GM18873 (cell line): ENCODE measurements around the gene AHCYL2.

Source experiments
- ATAC-seq: cut with Tn5 transposase; IDR thresholded peaks from one replicate; pipeline ENCODE4 v1.9.1; 2021; ENCODE audit warnings: mild to moderate bottlenecking, moderate library complexity, moderate number of reproducible peaks; ENCODE audit not compliant: unreplicated experiment, low FRiP score

AHCYL2 gene

DNA sequence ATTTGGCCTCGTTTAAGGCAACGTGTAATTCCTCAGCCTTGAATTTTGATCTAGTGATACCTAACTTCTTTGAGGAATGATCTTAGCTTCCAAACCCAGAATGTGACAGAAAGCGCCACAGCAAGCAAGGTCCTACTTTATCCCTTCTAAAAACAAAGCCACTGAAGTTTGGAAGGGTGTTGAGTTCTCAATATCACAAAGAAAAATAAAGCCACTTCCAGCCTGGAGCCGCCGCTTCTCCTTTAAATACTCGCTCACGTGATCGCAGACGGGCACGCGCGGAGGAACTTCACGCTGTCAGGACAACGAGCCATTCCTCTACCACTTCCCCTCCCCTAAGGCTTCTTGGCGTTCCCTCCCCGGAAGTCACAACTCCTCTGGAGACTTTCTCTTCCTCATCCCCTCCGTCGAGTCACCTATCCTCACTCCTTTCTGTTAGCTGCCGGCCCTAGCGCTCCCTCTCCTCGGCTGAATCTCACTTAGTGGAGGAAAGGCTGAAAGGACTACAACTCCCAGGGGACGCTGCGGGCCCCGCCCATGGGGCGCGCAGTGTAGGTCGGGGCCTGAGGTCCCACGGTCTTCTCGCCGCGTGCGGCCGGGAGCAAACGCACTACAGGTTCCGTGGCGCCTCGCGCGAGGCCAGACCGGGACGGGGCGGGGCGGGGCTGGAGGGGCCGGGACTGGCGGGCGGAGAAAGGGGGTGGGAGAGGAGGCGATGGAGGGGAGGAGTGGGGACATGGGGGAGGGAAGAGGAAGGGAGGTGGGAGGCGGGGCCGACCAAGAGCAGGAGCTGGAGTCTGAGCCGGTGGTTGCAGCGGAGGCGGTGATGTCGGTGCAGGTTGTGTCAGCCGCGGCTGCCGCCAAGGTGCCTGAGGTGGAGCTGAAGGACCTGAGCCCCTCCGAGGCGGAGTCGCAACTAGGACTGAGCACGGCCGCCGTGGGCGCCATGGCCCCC, at the start of gene AHCYL2:
TSS of gene AHCYL2 (plus strand) at position 780 of the 955 bp plus-strand sequence.
- peak; percentile 74 for ATAC-seq

DNA sequence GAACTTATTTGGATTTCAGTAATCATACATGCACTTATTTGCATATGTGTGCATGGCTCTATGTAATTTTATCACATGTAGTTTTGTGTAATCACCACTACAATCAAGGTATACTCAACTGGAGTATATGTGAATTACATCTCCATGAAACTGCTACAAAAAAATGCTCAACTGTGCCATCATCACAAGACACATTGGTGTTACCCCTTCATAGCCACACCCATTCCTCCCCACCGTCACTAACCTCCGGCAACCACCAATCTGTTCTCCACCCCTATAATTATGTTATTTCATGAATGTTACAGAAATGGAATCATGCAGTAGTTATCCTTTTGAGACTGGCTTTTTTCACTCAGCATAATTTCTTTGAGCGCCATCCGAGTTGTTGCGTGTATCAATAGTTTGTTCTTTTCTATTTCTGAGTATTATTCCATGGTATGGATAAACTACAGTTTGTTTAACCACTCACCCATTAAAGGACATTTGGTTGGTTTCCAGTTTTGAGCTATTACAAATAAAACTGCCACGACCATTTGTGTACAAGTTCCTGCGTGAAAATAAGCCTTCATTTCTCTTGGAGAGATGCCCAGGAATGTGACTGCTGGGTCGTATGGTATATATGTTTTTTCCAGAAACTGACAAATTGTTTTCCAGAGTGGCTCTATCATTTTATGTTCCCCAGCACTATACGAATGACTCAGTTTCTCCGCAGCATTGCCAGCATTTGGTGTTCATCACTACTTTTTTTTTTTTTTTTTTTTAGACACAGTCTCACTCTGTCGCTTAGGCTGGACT, 47.7 kb upstream of the AHCYL2 start:
- ATAC-seq = no peak

DNA sequence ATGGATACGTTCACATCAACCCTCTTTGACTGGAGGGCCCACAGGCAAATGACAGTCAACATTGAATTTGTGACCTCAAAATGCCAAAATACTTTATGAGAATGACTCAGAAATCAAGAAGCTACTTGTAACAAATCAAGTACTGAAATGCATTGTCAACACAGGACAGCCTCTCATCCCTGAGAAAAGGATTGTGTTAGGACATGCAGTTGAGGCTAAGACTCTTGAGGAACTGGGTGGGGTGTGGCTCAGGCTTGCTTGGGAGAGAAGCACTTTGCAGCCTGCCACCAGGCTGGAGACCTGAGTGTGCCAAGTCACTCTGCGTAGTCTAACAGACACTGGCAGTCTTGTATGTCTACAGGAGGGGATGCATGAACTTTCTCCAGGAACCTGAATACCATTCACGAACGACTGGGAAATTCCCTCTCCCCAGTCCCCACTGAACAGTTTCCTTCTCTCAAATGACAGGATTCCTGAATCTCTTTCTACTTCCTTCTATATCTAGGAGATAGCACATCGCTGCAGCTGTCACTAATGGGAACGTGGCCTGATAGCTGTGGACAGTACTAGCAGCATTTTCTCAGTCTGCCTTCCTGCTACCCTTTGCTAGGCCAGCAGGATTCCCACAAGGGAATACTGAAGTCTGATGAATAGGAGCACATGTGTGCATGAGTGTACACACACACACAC, 39.7 kb upstream of the AHCYL2 start:
- ATAC-seq = no peak

DNA sequence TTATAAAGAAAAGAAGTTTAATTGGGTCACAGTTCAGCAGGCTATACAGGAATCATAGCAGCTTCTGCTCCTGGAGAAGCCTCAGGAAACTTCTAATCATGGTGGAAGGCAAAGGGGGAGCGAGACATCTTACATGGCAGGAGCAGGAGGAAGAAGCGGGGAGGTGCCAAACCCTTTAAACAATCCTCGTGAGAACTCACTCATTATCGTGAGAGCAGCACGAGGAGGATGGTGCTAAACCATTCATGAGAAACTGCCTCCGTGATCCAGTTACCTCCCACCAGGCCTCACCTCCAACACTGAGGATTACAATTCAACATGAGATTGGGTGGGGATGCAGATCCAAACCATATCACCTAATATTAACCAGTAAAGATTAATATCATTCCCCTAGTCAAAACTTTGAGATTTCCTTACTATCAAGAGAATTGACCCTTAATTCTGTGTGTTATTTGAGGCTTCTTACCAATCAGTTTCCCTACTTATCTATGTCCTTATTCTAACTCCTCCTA, 38.0 kb upstream of the AHCYL2 start:
- ATAC-seq = no peak

DNA sequence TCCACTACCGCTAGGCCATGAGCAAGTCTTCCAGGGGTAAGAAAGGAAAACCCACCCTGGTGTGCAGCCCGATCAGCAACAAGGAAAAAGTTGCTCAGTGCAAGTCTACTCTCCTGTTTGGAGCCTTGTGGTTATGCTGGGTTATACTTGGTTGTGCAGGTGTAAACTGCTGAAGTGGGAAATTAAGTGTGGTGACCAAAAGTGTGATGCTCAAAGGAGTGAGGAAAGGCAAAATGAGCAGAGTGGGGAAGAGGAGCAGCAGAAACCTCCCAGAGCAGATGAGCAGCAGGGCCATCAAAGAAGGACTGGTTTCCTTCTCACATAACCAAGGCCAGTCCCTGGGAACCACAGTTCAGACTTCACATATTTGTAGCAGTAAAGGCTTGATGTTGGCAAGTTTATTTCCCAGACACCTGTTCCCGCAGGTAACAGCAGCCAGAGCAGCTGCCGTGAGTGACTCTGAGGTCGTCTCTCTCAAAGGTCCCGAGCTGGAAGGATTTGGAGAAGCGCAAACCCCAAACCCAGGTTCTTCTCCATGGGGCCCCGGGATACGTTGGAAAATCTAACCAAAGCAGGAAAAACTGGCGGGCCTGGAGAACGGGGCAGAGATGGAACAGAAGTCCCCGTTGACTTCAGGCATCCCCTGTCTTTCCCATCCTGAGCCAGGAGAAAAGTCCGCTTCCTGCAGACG, 37.0 kb upstream of the AHCYL2 start:
- ATAC-seq = no peak

DNA sequence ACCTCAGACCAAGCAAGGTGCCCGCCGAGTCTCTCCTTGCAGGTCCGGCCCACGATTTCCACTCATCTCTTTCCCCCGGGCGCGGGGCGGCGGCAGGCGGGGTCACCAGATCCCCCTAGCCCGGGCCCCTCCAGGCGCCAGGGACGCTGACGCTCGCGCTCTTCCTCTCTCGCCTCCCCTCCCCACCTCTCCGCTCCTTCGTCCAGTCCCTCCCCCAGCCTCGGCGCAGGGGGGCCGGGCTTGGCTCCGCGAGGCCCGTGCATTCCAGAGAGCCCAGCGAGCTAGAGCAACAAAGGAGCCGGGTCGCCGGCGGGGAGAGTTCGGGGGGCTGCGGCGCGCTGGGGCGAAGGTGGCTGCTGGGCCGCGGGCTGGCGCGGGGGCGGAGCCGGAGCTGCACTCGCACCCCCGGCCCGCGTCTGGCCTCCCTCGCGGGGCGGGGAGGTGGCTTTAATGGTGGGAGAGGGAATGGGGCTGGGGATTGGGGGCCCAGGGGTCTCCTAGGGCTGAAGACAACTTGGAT, 36.4 kb upstream of the AHCYL2 start, which contains the start of gene SMO:
TSS of gene SMO (plus strand) at position 262 of the 520 bp plus-strand sequence. CDS start 519 bp downstream, outside the sequence.
- no peak for ATAC-seq

DNA sequence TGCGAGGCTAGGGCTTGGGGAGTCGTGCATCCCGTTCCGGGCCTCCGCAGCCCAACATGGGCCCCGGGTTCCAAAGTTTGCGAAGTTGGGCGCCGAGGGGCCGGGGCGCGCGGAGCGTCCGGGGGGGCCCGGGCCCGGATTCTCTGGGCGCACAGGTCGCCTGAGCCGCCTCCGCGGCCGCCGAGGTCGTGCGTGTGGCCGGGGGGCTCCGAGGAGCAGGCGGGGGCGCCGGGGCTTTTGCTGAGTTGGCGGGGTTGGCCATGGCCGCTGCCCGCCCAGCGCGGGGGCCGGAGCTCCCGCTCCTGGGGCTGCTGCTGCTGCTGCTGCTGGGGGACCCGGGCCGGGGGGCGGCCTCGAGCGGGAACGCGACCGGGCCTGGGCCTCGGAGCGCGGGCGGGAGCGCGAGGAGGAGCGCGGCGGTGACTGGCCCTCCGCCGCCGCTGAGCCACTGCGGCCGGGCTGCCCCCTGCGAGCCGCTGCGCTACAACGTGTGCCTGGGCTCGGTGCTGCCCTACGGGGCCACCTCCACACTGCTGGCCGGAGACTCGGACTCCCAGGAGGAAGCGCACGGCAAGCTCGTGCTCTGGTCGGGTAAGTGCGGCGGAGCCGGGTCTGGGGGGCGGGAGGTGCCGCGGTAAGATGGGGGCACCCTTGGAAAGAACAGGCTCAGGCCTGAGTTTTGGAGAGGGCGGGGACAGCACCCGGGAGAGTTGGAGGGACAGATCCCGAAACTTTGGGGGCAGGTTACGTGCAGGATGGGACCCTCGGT, 35.8 kb upstream of the AHCYL2 start:
- no peak for ATAC-seq

DNA sequence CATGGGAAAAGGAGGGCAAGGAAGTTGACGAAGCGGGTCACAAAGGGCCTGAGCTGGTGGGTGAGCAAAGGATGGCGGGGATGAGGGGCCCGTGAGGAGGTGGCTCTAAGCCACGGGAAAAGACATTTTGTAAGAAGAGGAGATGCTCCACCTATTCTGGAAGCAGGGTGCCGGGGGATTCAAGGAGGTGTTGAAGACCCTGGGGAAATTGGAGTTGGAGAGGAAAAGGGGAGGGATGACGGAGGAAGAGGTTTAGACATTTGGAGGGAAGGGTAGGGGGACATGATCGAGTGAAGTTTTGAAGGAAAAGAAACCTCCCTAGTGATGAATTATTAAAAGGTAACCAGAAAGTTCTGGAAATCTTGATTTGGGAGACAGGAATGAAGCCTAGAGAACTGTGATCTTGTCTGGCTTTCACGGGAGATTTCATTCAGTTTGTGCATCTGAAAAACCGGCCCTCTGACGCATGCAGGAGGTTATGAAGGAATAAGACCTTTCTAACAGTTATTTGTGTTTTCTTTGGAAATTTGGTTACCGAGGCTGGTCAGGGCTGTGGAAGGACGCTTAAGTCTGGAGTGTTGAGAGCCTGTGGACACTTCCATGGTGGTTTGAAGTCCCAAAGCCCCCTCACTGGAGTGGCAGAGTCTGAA, 35.0 kb upstream of the AHCYL2 start:
- no peak for ATAC-seq

DNA sequence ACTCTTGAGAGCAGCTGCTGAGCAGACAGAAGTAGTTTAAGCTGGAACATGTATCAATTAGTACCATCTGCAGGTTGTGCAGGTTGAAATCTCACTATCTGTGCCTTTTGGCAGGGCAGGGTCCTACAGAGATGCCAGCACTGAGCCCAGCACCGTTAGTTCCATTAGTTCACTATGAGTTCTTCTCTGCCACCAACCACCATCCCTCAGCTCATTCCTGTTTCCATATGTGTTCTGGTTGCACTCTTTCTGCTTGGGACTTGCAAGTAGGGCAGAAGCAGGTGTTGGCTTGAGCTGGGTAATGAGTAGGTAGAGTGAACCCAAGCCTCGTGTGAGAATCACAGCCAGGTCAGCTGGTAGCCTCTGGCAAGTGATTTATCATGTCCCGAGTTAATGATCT, 33.6 kb upstream of the AHCYL2 start:
- ATAC-seq = no peak

DNA sequence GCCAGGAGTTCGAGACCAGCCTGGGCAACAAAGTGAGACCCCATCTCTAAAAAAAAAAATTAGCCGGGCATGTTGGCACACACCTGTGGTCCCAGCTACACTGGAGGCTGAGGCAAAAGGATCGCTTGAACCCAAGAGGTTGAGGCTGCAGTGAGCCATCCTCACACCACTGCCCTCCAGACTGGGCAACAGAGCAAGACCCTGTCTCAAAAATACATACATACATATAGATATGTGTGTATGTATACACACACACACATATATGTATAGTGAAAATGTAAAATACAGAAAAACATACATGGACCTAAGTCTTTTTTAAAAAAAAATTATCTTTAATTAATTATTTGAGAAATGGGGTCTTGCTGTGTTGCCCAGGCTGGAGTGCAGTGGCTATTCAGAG, 30.9 kb upstream of the AHCYL2 start:
- no peak for ATAC-seq

DNA sequence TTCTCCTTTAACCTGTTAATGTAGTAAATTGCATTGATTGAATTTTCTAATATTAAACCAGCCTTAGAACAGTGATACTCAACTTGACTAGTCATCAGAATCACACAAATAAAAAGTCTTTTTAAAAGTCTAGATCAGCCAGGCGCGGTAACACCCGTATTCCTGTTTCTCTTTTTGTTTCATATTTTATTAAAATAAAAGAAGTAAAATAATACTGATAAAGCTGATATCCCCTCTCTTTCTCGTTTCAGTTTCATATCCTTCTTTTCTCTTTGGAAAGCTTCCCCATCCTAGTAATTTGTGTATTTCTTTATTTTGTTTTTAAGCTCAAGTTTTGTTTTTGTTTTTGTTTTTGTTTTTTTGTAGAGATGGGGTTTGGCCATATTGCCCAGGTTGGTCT, 27.1 kb upstream of the AHCYL2 start:
- ATAC-seq = no peak

DNA sequence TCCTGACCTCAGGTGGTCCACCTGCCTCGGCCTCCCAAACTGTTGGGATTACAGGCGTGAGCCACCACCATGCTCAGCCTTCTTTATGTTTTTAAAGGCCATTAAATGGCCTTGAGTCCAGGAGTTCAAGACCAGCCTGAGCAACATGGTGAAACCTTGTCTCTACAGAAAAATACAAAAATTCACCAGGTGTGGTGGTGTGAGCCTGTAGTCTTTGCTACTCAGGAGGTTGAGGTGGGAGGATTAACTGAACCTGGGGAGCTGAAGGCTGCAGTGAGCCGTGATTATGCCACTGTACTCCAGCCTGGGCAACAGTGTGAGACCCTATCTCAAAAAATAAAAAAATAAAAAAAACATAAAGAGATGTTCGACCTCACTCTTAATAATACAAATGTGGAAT, 25.4 kb upstream of the AHCYL2 start:
- no peak for ATAC-seq

DNA sequence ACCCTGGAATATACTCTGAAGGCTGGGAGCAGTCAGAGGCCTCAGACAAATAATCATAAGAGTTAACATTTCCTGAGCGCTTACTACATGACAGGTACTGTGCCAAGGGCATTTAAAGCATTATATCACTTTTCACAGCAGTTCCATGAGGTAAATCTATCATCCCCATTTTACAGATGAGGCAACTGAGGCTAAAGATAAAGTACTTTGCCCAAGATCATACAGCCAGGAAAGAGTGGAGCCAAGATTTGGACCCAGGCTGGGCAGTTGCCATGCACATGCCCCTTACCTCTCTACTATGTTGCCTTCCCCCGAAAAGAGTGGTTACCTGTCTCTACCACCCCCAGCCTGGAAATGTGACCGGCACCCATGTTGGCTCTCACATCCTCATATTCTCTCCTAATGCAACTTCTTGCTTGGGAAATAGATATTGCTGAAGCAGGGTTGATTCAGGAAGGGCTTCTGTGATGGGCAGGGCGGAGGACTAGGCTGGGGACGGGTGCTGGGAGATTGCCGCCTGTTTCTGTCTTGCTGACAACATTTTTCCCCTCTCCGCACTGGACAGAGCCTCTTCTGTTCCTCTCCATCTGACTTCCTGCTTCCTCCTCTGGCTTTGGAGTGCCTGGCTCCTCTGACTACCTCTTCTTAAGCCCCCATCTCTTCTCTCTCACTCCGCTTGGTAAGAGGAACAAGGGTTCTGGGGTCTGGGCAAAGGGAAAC, 22.6 kb upstream of the AHCYL2 start:
- ATAC-seq = no peak

DNA sequence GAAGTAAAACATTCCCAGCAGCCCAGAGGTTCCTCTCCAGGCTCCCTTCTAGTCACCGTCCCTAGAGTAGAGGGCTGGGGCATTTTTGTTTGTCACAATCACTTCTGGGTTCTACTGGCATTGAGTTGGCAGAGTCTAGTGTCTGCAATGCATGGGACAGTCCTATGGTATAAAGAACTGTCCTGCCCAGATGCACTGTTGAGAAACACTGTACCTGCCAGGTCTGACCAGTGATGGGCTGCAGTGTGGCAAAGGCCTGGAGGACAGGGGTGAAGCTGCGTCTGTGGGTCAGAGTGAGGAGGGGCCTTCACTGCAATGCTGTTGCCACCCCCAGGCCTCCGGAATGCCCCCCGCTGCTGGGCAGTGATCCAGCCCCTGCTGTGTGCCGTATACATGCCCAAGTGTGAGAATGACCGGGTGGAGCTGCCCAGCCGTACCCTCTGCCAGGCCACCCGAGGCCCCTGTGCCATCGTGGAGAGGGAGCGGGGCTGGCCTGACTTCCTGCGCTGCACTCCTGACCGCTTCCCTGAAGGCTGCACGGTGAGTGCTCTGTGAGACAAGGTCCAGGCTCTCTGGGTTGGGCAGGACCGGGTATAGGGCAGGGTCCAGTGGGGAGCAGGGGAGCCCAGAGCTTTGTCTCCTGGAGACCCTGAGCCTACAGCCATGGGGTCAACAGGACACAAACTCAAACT, 21.6 kb upstream of the AHCYL2 start:
- no peak for ATAC-seq

DNA sequence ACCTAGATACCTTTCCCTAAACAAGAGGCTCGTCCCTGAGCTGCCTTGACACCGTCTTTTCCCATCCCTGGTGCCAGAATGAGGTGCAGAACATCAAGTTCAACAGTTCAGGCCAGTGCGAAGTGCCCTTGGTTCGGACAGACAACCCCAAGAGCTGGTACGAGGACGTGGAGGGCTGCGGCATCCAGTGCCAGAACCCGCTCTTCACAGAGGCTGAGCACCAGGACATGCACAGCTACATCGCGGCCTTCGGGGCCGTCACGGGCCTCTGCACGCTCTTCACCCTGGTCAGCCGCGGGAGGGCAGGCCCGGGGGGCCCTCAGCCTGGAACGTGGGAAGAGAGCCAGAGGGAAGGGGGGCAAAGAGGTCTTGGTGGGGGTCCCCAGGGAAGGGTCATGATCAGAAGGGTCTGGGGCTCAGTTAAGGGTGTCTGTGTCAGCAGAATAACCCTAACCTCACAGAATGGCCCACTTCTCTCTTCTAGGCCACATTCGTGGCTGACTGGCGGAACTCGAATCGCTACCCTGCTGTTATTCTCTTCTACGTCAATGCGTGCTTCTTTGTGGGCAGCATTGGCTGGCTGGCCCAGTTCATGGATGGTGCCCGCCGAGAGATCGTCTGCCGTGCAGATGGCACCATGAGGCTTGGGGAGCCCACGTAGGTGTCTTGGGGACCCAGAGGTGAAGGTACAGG, 19.6 kb upstream of the AHCYL2 start:
- ATAC-seq = no peak

DNA sequence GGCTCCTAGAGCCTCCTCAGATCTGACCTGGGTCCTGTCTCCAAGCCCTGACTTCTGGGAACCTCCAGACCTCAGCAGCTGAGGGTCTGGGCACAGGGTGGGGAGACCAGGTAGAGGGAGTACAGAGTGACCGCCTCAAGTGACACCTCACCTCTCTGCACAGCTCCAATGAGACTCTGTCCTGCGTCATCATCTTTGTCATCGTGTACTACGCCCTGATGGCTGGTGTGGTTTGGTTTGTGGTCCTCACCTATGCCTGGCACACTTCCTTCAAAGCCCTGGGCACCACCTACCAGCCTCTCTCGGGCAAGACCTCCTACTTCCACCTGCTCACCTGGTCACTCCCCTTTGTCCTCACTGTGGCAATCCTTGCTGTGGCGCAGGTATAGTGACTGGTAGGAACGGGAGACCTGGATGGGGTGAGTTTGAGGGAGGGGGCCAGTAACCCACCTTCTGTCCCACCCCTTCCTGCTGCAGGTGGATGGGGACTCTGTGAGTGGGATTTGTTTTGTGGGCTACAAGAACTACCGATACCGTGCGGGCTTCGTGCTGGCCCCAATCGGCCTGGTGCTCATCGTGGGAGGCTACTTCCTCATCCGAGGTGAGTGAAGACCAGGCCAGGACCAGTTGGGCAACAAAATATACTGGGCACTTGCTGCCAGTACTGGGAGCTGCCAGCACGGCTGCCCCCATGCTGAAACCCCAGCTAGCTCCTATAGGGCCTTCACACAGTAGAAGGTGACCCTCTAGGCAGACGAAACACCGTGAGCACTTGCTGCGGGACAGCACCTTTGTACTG, 18.6 kb upstream of the AHCYL2 start:
- ATAC-seq = no peak
